ENCODE results near the gene NFIL3. TPM values are rescaled to one million over a fixed set of nuclear protein-coding genes. Genes with fewer than 3 reads are reported as not detected.

NFIL3 gene
- total and polyA plus RNA-seq, 2 donors (not counting 1 experiment from before 2014, with no cell fraction given): 2.7 to 14.3 TPM

GRCh38 chr9:91386765-91387164, 36.9 kb downstream of the NFIL3 start:
- intact Hi-C loops (cut with micrococcal nuclease): no loop called here
- no peak overlapping the region for H3K4me3 ChIP-seq (ENCODE audit: control extremely low read depth in 1 of 5, extremely low read depth in 1 of 5, insufficient read depth in 1 of 5, low read depth in 2 of 5, low read length in 4 of 5)
- ATAC-seq (ENCODE audit: low read depth): no peak
- no peak overlapping the region for H3K27ac ChIP-seq (ENCODE audit: low read length in 2 of 2)
- H3K9ac ChIP-seq (ENCODE audit: low read length): no peak overlapping the region
- no peak for DNase-seq
- H4K20me1 ChIP-seq (ENCODE audit: control insufficient read depth, insufficient read depth, low read length, poor library complexity, severe bottlenecking): no peaks in the 10 kb centered on the region
- Mint-ChIP-seq H3K4me1 (no peaks in the 10 kb centered on the region), H3K9me3 (ENCODE audit: insufficient read depth) (no peaks in the 10 kb centered on the region), H3K27ac (no peak overlapping the region), H3K27me3 (peaks cover 3% of the 10 kb centered on the region), H3K4me3 (no peak overlapping the region)
- H3K4me1 ChIP-seq (ENCODE audit: control insufficient read depth in 2 of 2, insufficient read depth in 2 of 2, low read length in 2 of 2): no peaks in the 10 kb centered on the region
- H3K27me3 ChIP-seq (replicated peaks in 1 of 4; ENCODE audit: control extremely low read depth in 1 of 4, control insufficient read depth in 3 of 4, insufficient read depth in 4 of 4, low read length in 3 of 4): no peaks in the 10 kb centered on the region
- CTCF ChIA-PET: no interaction called here
- H3K36me3 ChIP-seq (replicated peaks in 1 of 2; ENCODE audit: control extremely low read depth in 1 of 2, control insufficient read depth in 1 of 2, extremely low read depth in 1 of 2, insufficient read depth in 2 of 2, low read length in 1 of 2): no peaks in the 10 kb centered on the region
- no peak overlapping the region for H2AFZ ChIP-seq (ENCODE audit: insufficient read depth, low read depth, low read length, poor library complexity, severe bottlenecking)
- TF ChIP-seq EZH2 (IDR thresholded peaks at IDR 0.05; ENCODE audit: borderline replicate concordance, insufficient read depth, low read depth, low read length, poor library complexity, severe bottlenecking): no peak
- no peak for TF ChIP-seq CTCF (IDR thresholded peaks at IDR 0.05)
- H3K4me2 ChIP-seq (replicated peaks; ENCODE audit: low read depth, low read length, poor library complexity, severe bottlenecking): no peak overlapping the region
- no peaks in the 10 kb centered on the region for H3K79me2 ChIP-seq (ENCODE audit: control insufficient read depth, insufficient read depth, low read length)
- peaks cover 0 to 3% (median 0%) of the 10 kb centered on the region in 3 donors for H3K9me3 ChIP-seq (ENCODE audit: control extremely low read depth in 1 of 3, control insufficient read depth in 2 of 3, insufficient read depth in 1 of 3, low read length in 2 of 3)
- POLR2A ChIA-PET: no interaction called here

GRCh38 chr9:91384954-91385353, 38.7 kb downstream of the NFIL3 start:
- ATAC-seq (ENCODE audit: low read depth) (no peak), DNase-seq (no peak)
- Histone ChIP-seq H3K9me3 (ENCODE audit: control extremely low read depth in 1 of 3, control insufficient read depth in 2 of 3, insufficient read depth in 1 of 3, low read length in 2 of 3) (peaks cover 0 to 3% (median 0%) of the 10 kb centered on the region in 3 donors), H3K27ac (ENCODE audit: low read length in 2 of 2) (no peak overlapping the region), H3K4me1 (ENCODE audit: control insufficient read depth in 2 of 2, insufficient read depth in 2 of 2, low read length in 2 of 2) (no peaks in the 10 kb centered on the region), H3K9ac (ENCODE audit: low read length) (no peak overlapping the region), H4K20me1 (ENCODE audit: control insufficient read depth, insufficient read depth, low read length, poor library complexity, severe bottlenecking) (no peaks in the 10 kb centered on the region), H3K4me2 (replicated peaks; ENCODE audit: low read depth, low read length, poor library complexity, severe bottlenecking) (no peak overlapping the region), H3K4me3 (ENCODE audit: control extremely low read depth in 1 of 5, extremely low read depth in 1 of 5, insufficient read depth in 1 of 5, low read depth in 2 of 5, low read length in 4 of 5) (no peak overlapping the region), H3K27me3 (replicated peaks in 1 of 4; ENCODE audit: control extremely low read depth in 1 of 4, control insufficient read depth in 3 of 4, insufficient read depth in 4 of 4, low read length in 3 of 4) (no peaks in the 10 kb centered on the region), H3K36me3 (replicated peaks in 1 of 2; ENCODE audit: control extremely low read depth in 1 of 2, control insufficient read depth in 1 of 2, extremely low read depth in 1 of 2, insufficient read depth in 2 of 2, low read length in 1 of 2) (no peaks in the 10 kb centered on the region), H2AFZ (ENCODE audit: insufficient read depth, low read depth, low read length, poor library complexity, severe bottlenecking) (no peak overlapping the region), H3K79me2 (ENCODE audit: control insufficient read depth, insufficient read depth, low read length) (no peaks in the 10 kb centered on the region)
- Mint-ChIP-seq H3K4me3 (no peak overlapping the region), H3K27ac (no peak overlapping the region), H3K27me3 (peaks cover 3% of the 10 kb centered on the region), H3K4me1 (no peaks in the 10 kb centered on the region), H3K9me3 (ENCODE audit: insufficient read depth) (no peaks in the 10 kb centered on the region)
- no peak for TF ChIP-seq EZH2 (IDR thresholded peaks at IDR 0.05; ENCODE audit: borderline replicate concordance, insufficient read depth, low read depth, low read length, poor library complexity, severe bottlenecking)
- no peak for TF ChIP-seq CTCF (IDR thresholded peaks at IDR 0.05)
- CTCF ChIA-PET: interaction anchor here (0.6 to 0.7 kb wide), 2 partner anchors 285 to 1160 kb away, joined by 4 read pairs; no protein-coding TSS in a partner anchor
- POLR2A ChIA-PET: no interaction called here
- 100% methylated on average over 1 of the region's 1 CpG for WGBS (ENCODE audit: insufficient coverage)
- intact Hi-C loops (cut with micrococcal nuclease): no loop called here
